Endothelial cell (in vitro differentiated cells): ENCODE data around the gene PIEZO1. TPM values are rescaled to one million over a fixed set of nuclear protein-coding genes. Genes with fewer than 3 reads are reported as not detected.
A peak's percentile ranks its signal among the peaks of the same experiment; 100 is the strongest.

ENCODE experiments used
- DNase-seq: peaks from one replicate; pipeline ENCODE4 v3.0.0; 2021; ENCODE audit warnings: low spot score
- H3K27ac Mint-ChIP-seq: one replicate; pipeline ENCODE4 v1.8.0; 2021; ENCODE audit warnings: mixed read lengths, inconsistent platforms; ENCODE audit not compliant: unreplicated experiment
- H3K27me3 Mint-ChIP-seq: one replicate; pipeline ENCODE4 v1.8.0; 2021; ENCODE audit warnings: mild to moderate bottlenecking, moderate library complexity, mixed read lengths, inconsistent platforms; ENCODE audit not compliant: unreplicated experiment
- H3K36me3 Mint-ChIP-seq: one replicate; pipeline ENCODE4 v1.8.0; 2021; ENCODE audit warnings: mild to moderate bottlenecking, low read depth, mixed read lengths, inconsistent platforms; ENCODE audit not compliant: unreplicated experiment
- H3K4me1 Mint-ChIP-seq: one replicate; pipeline ENCODE4 v1.8.0; 2021; ENCODE audit warnings: mild to moderate bottlenecking, mixed read lengths, inconsistent platforms; ENCODE audit not compliant: unreplicated experiment
- H3K4me3 Mint-ChIP-seq: one replicate; pipeline ENCODE4 v1.8.0; 2021; ENCODE audit warnings: mild to moderate bottlenecking, mixed read lengths, inconsistent platforms; ENCODE audit not compliant: unreplicated experiment
- H3K9me3 Mint-ChIP-seq: one replicate; pipeline ENCODE4 v1.8.0; 2021; ENCODE audit warnings: mixed read lengths, inconsistent platforms; ENCODE audit not compliant: unreplicated experiment
- CTCF ChIP-seq: fragments of 200-600 bp; sonication (generic); IDR thresholded peaks from one replicate; pipeline ENCODE4 v1.5.0; 2021; ENCODE audit warnings: antibody characterized with exemption; ENCODE audit not compliant: unreplicated experiment
- total RNA-seq: library from RNA; stranded (reverse); fragmentation: NEBNext Ultra II Directional; extraction: Animal tissue kit (Norgen Biotek cat#: 25700); gene quantifications from one replicate; pipeline ENCODE4 v1.2.1, GENCODE V29; 2021; ENCODE audit not compliant: unreplicated experiment

The PIEZO1 gene
- total RNA-seq, 1 donor from 2014 or later: 428 TPM

- peaks cover 11% of the 10 kb centered on the region for H3K27me3 Mint-ChIP-seq
- H3K27ac Mint-ChIP-seq: no peak overlapping the region
- peaks cover 13% of the 10 kb centered on the region for H3K36me3 Mint-ChIP-seq
- H3K4me3 Mint-ChIP-seq: no peak overlapping the region
- H3K9me3 Mint-ChIP-seq: no peaks in the 10 kb centered on the region
- H3K4me1 Mint-ChIP-seq: peaks cover 8% of the 10 kb centered on the region
- TF ChIP-seq CTCF: no peak
- DNase-seq: no peak
Observed at GRCh38 chr16:88711750-88712340, 73.2 kb downstream of the PIEZO1 start.

- no peak for TF ChIP-seq CTCF
- Mint-ChIP-seq H3K36me3 (peaks cover 13% of the 10 kb centered on the region), H3K4me1 (peaks cover 9% of the 10 kb centered on the region), H3K4me3 (no peak overlapping the region), H3K27ac (no peak overlapping the region), H3K27me3 (peaks cover 12% of the 10 kb centered on the region), H3K9me3 (no peaks in the 10 kb centered on the region)
- DNase-seq: no peak
Observed at GRCh38 chr16:88710556-88710955, 74.5 kb downstream of the PIEZO1 start.

- Mint-ChIP-seq H3K4me1 (peaks cover 37% of the 10 kb centered on the region), H3K4me3 (peak overlapping the region; percentile 90), H3K36me3 (peaks cover 21% of the 10 kb centered on the region), H3K27me3 (peaks cover 28% of the 10 kb centered on the region), H3K9me3 (no peaks in the 10 kb centered on the region), H3K27ac (peak overlapping the region; percentile 54)
- DNase-seq: no peak
- TF ChIP-seq CTCF: no peak
Observed at GRCh38 chr16:88706965-88707826, 77.8 kb downstream of the PIEZO1 start.

- peak; percentile 93 for DNase-seq
- Mint-ChIP-seq H3K27ac (peak within 1 kb of the TSS; percentile 93), H3K4me3 (peak within 1 kb of the TSS; percentile 95), H3K9me3 (no peaks in the 10 kb centered on the region), H3K36me3 (peaks cover 17% of the 10 kb centered on the region), H3K4me1 (peaks cover 45% of the 10 kb centered on the region), H3K27me3 (peaks cover 28% of the 10 kb centered on the region)
- TF ChIP-seq CTCF: no peak
Observed at GRCh38 chr16:88706229-88706964, 78.6 kb downstream of the PIEZO1 start, which contains the start of the genes CTU2 and RNF166. Gene CTU2 (plus strand): TSS chr16:88706503. CDS start chr16:88706531, 28 bp downstream. Gene RNF166 (minus strand): TSS chr16:88706408. CDS start chr16:88706325, 83 bp downstream.
